M059J (cell line): ENCODE measurements around the gene CXCL13. TPM values are rescaled to one million over a fixed set of nuclear protein-coding genes. Genes with fewer than 3 reads are reported as not detected.
"Not testable (repeated sequence)": the region's sequence is repeated elsewhere in the genome, so short reads cannot be mapped to it uniquely, and the experiment has no call there.

Source experiments
- DNase-seq: peaks from one replicate; pipeline ENCODE4 v3.0.0-alpha.2; 2012; ENCODE audit warnings: low read depth
- total RNA-seq: library from RNA; depleted of rRNA; stranded (reverse); fragments of >200 nt; shearing (Covaris generic); gene quantifications from 2 replicates; pipeline ENCODE4 v1.2.3, GENCODE V29; 2014; rRNA removed

The CXCL13 gene, protein sequence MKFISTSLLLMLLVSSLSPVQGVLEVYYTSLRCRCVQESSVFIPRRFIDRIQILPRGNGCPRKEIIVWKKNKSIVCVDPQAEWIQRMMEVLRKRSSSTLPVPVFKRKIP
- not detected in 2 replicates for total RNA-seq

DNA sequence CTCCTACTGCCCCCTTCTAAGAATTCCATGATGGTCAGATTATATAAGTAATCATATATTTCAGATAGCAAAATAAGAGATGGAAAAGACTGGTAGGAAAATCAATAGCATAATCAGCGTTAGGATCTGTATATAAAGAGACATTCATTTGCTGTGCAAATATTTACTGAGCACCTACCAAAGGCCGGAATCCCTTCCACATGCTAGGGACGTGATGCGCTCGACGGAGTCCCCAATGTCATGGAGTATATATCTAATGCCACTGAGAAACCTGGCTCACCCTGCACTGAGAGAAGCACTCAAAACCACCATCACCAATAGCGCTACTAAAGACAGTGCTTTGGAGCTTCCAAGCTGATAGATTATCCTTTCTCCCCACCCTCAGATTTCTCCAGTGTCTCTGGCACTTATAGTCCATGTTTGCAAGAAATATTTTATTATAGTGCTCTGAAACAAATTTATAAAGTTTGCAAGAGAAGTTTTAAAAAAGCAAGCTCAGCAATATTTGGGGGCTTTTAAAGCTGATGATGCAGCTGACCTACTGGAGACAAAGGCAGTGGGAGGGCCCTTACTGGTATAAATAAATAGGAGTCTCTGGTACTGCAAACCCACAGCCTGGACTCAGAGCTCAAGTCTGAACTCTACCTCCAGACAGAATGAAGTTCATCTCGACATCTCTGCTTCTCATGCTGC lies at the start of gene CXCL13:
TSS of gene CXCL13 (plus strand) at position 611 of the 693 bp plus-strand sequence. CDS start at position 657, 46 bp downstream.
- DNase-seq = no peak

DNA sequence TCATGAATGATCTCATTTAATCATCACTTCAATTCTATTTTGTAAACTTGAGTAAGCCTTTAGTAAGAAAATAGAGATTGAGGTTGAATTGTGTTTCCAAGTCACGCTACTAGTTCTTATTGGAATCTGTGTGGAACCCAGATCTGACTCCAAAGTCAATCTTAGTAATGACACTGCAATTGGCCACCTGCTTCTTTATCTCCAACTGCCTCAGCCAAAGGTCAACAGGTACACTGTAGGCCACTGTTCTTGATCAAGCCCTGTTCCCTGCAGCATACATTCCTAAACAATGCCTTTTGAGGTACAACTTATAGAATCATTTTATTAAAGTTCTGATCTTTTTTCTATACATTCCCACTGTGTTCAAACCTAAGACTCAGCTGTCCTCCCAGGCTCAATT lies 45.5 kb upstream of the CXCL13 start:
- DNase-seq = no peak

DNA sequence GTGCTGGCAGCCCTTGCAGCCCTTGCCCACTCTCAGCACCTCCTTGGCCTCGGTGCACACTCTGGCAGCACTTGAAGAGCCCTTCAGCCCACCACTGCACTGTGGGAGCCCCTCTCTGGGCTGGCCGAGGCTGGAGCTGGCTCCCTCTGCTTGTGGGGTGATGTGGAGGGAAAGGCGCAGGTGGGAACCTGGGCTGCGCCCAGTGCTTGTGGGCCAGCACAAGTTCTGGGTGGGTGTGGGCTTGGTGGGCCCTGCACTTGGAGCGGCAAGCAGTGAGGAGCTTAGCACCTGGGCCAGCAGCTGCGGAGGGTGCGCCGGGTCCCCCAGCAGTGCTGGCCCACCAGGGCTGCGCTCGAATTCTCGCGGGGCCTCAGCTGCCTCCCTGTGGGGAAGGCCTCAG lies 43.9 kb upstream of the CXCL13 start:
- not testable (repeated sequence) for DNase-seq

DNA sequence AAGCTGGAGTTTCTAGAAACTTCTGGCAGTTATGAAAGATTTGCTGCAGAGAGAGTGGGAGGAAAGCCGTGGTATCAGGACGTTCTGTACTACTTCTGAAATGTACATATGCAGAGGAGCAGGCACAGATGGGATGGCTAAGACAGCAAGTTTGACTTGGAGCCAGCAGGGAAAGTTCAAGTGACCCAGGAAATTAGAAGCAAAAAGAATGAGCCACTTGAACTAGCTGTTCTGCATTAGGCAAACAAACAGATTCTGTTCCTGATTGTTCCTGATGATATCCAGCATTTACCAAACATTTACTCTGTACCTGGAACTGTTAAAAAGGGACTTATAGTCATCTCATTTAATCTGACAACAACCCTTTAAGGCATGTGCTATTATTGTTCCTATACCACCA lies 41.4 kb upstream of the CXCL13 start:
- DNase-seq = no peak

DNA sequence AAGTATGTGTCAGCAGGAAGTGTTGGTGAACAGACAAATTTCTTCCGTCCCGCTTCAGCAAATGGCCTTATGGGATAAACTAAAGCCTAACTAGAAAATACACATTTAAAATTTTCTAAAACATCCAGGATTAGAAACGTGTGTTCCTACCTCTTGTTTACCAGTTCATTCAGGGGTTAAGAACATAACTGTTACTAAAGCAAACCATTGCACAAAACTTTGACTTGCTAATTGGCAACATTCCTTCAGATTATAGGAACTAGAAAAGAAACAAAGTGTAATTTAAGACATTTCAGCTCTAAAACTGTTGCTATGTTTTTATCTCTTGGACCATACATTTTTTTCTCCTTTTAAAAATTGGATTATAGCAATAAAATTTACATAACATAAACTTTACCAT lies 39.5 kb upstream of the CXCL13 start:
- DNase-seq = no peak

DNA sequence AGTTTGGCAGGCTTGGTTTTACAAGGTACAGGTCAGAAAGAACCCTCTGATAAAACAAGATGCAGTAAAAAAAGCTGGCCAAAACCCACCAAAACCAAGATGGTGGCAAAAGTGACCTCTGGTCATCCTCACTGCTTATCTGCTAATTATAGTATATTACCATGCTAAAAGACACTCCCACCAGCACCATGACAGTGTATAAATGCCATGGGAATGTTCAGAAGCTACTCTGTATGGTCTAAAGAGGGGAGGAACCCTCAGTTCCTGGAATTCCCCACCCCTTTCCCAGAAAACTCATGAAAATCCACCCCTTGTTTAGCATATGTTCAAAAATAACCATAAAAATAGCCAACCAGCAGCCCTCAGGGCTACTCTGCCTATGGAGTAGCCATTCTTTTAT lies 38.1 kb upstream of the CXCL13 start:
- no peak for DNase-seq

DNA sequence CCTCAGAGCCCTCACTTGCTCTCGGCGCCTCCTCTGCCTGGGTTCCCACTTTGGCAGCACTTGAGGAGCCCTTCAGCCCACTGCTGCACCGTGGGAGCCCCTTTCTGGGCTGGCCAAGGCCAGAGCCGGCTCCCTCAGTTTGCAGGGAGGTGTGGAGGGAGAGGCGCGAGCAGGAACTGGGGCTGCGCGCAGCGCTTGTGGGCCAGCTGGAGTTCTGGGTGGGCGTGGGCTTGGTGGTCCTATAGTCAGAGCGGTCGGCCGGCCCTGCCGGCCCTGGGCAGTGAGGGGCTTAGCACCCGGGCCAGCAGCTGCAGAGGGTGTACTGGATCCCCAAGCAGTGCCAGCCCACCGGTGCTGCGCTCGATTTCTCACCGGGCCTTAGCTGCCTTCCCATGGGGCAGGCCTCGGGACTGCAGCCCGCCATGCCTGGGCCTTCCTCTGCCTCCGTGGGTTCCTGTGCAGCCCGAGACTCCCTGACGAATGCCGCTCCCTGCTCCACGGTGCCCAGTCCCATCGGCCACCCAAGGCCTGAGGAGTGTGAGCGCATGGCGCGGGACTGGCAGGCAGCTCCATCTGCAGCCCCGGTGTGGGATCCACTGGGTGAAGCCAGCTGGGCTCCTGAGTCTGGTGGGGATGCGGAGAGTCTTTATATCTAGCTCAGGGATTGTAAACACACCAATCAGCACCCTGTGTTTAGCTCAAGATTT lies 35.0 kb upstream of the CXCL13 start:
- DNase-seq = not testable (repeated sequence)

DNA sequence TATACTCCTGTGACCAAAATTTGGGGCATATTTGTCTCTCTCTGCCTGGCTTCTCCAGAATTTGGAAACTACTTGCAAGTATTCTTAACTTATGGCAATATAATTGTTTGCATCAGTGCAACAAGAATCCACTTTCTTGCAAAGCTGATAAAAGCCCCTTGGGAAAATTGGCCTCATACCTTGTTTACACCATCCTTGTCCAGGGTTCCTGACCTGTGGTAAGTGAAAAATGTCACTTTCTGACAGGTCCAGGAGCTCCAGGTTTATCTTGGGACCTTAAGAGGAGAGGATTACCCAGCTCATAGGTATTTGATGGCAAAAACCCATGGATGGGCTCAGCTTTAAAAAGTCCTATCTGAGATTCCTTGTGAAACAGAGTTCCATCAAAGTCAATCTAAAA lies 29.3 kb upstream of the CXCL13 start:
- no peak for DNase-seq

DNA sequence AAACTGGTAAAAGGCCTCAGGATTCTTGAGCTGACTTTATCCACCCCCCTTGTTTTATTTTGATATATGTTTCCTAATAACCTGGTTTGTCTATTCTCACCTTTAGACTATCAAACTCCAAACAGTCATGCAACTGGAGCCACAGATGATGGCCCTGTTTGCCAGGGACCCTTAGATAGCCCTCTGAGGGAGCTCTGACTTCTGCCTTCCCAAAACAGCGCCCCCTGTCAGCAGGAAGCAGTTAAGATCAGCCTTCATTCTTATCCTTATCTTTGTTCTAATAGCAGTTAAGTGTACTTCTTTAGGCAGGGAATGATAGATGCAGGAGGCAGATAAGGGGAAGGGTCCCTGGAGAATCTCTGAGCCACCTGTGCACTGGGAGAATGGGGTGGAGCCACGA lies 27.5 kb upstream of the CXCL13 start:
- no peak for DNase-seq

DNA sequence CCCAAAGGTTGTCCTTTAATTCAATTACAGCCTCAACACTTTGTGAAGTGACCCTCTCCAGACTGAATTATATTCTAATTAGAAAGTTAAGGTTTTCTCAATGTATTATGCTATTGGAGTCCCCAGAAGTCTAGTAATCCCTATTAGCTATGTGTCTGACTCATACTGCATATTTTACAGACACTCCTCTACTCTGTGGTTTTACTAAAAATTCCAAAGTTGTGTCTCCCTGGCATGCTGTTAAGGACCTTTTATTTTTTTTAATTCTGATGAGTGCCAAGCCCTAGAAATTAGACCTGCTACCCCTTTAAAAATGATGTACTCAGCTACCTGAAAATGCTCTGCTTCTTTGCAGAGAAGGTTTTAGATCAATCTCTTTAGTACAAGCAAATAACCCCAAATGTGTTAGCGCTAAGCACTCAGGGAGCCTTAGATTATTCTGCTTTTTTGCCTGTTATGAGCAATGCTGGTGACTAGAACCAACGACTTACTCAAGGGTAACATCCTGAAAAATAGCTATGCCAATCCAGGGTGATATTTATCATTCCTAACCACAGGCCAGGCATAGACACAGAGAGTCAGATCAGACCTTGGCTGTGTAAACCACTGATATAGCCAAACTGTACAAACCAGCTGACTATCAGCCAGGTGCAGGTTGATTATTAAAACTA lies 26.1 kb upstream of the CXCL13 start:
- DNase-seq = peak; percentile 83

DNA sequence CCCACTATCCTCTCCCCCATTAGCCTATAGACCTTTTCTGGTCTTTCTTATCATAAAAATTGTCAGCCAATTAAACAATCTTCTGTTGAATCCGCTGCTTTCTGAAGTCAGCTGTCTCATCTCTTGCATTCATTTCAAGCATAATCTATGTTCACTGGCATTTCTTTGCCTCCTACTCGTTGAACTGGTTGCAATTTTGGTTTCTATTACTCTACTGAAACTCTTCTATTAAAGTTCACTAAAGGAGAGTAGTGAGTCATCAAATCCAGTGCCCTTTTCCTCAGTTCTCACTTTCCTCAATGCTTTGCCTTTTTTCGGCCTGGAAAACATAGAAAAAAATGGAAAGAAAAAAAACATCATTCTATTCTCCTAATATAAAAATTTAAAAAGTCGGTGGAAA lies 23.9 kb upstream of the CXCL13 start:
- no peak for DNase-seq

DNA sequence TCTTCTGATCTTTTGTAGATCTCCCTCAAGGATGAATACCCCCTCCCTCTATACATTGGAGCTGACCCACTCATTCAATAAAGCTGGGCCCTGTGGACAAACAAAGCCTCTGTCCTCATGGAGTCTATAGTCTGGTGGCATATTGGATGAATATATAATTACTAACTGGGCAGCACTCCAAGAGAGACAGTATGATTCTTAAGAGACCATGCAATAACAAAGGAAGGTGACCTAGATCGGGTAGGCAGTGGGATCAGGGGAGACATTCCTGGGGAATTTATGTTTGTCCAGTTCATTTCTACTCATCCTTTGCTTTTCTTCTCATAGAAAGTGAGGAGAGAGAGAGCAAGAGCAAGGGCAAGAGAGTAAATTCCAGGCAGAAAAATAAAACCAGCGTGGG lies 23.5 kb upstream of the CXCL13 start:
- no peak for DNase-seq

DNA sequence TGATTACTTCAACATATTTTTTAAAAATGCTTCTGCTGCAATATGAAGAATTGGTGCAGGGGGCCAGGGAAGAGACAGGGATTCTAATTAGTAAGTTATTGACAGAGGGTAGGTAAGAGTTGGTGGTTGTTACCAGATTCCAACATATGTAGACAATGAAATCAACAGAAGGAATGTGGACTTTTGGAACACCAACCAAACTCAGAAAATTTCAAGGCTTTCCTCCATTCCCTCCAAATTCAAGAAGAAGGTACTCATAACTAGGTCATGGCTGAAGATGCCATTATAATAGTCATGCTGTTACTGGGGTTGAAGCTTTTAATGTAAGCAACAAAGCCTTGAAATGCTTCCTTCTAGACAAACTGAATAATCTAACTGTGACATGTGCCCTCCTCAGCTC lies 22.9 kb upstream of the CXCL13 start:
- DNase-seq = no peak

DNA sequence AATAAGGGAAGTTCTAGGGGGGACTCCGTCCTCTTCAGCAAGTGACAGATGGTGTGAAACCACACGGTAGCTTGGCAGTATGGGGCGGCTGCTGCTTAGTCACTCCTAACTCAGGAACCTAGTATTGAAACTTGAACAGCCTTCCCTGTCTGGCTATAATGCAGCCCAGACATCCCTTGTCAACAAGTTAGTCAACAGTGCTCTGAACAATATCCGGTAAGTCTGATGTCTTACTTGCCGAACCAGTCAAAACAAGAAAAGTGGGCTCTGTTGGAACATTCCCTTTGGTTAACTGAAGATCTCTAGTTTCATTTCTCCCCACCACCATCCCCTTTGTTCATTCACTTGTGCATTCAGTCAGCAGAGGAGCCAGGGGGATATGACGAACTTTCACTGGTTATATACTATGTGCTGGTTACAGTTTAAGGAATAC lies 18.7 kb upstream of the CXCL13 start:
- DNase-seq = no peak

DNA sequence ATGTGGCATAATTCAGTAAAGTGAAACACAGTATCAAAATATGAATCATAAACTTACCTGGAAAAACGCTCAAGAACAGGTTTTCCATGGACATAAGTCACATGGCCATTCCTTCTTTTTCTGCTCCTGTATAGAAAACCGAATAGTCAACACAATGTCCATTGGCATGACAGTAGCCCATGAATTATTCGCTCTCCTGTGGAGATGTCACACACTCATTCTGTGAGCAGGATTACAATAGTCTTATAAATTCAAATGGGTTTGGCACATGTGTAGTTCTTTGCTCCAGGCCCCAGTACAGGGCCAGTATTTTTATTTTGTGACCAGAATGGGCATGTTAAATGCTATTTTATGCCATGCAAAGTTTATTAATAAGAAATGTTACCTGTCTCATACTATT lies 15.1 kb upstream of the CXCL13 start:
- DNase-seq = no peak

DNA sequence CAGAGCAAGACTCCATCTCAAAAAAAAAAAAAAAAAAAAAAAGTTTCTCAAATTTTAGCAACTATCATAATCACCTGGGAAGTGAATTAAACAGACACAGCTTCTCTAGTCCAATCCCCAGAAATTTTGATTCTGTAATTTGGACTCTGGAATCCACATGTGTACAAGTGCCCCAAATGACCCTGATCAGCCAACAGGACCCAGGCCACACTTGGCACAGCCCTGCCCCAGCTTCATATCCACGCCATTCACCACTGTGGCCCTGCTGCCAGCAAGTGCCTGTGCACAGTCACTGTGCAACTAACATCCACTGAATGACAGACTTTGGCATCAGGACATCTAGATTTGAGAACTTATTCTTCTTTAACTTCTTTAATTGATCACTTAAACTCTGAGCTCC lies 14.1 kb upstream of the CXCL13 start:
- no peak for DNase-seq

DNA sequence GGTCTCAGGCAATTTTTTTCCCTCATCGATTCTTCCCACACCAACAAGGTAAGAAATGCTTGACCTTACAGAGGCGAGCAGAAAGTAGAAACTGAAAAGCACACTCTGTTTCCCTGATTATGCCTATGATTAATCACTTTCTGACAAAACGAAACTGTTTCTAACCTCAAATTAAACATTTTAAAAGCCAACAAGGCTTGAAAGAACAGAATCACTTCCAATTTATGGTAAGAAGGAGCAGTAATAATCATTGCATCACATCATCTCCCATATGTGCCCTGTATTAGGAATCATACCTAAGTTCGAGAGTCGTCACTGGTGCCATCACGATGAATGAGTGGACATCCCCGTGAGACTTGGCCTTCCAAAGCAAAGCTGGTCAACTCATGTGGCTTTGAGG lies 12.5 kb upstream of the CXCL13 start:
- DNase-seq = no peak

DNA sequence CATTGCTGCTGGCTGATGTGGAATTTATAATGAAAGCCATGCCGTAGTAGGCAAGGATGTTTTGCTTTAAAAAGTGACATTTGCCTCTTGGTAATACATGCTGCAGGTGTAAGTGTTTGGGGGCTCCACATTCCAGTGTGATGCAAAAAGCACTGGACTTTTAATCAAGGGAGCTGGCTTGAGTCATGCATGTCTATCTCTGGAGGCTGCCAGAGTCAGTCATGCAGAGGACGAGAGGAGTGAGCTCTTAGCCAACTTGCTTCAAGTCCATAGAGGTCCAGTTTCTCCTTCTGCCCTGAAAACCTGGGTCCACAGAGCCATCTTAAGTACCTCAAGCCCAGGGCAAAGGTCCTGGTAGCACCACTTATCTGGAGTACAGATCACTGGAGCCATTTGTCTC lies 11.6 kb upstream of the CXCL13 start:
- no peak for DNase-seq

DNA sequence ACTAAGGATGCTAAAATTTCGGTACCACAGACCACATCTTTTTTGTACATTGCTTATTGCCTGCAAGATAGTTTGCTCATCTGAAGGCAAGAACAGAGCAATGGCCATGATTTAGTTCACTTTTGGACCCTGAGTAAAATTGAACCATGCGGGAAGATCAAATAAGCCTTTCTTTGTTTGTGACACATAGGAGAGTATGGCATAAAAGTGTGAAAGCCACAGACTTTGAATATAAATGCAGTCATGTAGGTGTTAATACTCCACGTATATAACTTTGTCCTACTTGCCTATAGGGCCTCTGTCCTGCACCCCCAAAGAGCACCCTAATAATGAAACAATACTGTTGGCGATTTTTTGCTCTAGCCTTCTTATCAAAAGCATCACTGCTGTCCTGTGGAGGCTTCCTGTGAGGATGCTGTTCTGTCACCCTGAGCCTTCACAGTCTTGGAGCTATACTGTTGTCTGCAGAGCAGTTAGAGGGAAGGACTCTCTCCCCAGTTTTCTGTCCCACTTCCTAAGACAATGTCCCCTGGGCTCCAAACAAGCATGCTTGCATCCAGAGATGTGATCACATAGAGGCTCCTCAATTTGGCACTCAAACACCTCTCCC lies 10.2 kb upstream of the CXCL13 start:
- DNase-seq = no peak

DNA sequence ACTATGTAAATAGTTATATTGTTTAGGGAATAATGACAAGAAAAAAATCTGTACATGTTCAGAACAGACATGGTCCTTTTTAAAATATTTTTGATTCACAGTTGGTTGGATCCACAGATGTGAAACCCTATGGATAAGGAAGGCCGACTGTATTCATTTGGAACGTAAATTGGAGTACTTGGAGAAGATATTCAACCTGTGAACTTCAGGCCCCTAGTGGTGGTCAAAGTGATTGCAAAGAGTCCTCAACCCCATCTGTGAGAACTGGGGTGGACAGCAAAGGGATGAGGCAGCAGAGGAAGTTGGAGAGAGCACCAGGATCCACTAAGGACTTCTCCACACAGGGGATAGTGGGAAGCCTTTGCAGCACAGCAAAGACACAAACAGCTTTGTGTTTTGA lies 6.2 kb upstream of the CXCL13 start:
- peak; percentile 39 for DNase-seq

DNA sequence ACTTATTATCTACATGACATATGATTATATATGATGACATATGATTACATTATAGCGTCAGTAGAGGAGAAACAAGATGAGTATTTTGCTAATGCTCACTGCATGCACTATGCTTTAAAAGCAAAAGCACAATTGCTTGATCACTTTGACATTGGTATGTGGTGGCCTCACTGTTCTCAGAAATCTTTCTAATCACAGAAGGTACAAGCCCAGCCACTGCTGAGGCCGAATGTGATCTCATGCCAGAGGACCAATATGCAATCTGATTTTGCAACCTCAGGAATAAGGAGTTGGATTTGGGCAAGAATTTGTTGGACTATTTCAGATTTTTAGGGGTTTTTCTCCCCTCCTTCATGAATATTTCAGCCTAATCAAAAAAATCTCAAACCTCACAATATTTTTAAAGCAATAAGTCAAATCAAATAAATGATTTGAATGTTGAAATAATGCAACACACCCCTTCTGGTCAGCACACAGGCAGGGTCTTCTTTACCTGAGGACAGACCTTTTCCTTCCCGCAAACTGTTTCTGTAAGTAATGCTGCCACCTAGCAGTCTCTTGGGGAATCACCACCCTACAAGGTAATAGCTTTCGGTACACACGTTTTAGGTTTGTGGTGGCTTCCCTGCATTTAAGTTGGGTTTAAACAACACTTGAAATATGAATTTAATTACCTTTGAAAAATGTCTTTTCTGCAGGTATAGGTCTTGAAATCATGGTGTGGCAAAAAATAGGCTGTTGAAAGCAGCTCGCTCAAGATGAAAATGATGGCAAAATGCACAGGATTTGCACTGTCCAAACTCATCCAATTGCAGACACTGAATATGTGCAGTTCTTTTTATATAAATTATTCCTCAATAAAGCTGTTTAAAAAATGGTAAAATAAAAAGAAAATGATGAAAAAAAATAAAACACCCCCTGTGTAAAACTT lies 4.8 kb upstream of the CXCL13 start:
- DNase-seq = peak; percentile 14
